ENCODE measurements around the gene PDCD4. TPM values are rescaled to one million over a fixed set of nuclear protein-coding genes. Genes with fewer than 3 reads are reported as not detected.
A peak's percentile ranks its signal among the peaks of the same experiment; 100 is the strongest.

Gene PDCD4
- polyA plus RNA-seq, 1 of the 3 experiments (the other 2 are of a cell fraction), result 23.3 TPM

GRCh38 chr10:110871298-110872084 is at the start of gene PDCD4 (continued):
- TF ChIP-seq FOSL2 (IDR thresholded peaks at IDR 0.05; ENCODE audit: borderline replicate concordance, low read depth), result no peak
- TF ChIP-seq ELF1 (IDR thresholded peaks at IDR 0.05), result no peak
- no peak for TF ChIP-seq MEF2A (IDR thresholded peaks at IDR 0.05; ENCODE audit: borderline replicate concordance, low read depth)
- TF ChIP-seq NFIC (IDR thresholded peaks at IDR 0.05; ENCODE audit: borderline replicate concordance), result no peak
- no peak for TF ChIP-seq USF2 (IDR thresholded peaks at IDR 0.05; ENCODE audit: borderline replicate concordance, low read depth, low read length)
- no peak for TF ChIP-seq SMC3 (IDR thresholded peaks at IDR 0.05; ENCODE audit: low read depth, low read length)
- no peak for TF ChIP-seq GABPA (IDR thresholded peaks at IDR 0.05; ENCODE audit: low read depth)
- no peak for TF ChIP-seq SIN3A (IDR thresholded peaks at IDR 0.05; ENCODE audit: borderline replicate concordance, low read depth, low read length)
- TF ChIP-seq CHD2 (IDR thresholded peaks at IDR 0.05; ENCODE audit: low read length, partially characterized antibody), result peak; percentile 28
- peak; percentile 98 for TF ChIP-seq RFX5 (IDR thresholded peaks at IDR 0.05; ENCODE audit: low read length)
- TF ChIP-seq, protein P1, sequence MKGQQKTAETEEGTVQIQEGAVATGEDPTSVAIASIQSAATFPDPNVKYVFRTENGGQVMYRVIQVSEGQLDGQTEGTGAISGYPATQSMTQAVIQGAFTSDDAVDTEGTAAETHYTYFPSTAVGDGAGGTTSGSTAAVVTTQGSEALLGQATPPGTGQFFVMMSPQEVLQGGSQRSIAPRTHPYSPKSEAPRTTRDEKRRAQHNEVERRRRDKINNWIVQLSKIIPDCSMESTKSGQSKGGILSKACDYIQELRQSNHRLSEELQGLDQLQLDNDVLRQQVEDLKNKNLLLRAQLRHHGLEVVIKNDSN (IDR thresholded peaks at IDR 0.05; ENCODE audit: borderline replicate concordance, low read depth), result peak; percentile 32; the same call in 1 of the 2 replicates

DNA sequence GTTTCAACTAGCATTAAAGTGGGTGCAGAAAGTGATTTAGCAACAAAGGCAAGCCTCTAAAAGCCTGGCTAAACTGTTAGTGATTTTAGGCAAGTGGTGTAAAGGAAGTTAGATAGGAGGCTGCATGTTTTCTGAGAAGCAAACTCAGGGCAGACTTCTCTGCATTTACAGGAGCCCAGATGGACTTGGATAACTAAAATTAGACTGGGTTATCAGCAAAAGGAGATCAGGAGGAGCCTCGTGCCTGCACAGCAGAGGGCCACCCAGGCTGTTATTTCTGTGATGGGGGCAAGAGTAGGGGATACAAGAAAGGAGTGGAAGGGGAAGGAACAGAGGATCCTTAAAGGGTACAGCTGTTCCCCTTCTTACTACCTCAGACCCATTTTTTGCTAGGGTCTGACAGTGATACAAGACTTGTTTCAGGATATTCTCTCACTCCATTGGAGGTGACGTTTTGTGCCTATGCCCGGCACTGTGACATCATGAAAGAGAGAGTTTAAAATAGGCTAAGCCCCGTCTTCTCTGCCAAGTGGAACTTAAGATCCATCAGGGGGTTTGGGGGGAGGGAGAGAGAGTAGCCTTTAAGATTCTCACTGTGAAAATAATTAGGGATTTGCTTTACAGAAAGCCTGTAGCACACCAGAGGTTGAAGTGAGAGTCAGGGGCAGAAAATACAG is 49.6 kb upstream of the PDCD4 start:
- Histone ChIP-seq H3K9ac (no peak overlapping the region), H3K36me3 (replicated peaks in 1 of 2; ENCODE audit: control insufficient read depth in 1 of 2, insufficient read depth in 2 of 2, low read length in 1 of 2) (no peaks in the 10 kb centered on the region), H3K4me1 (ENCODE audit: control insufficient read depth in 1 of 2, insufficient read depth in 2 of 2, low read depth in 1 of 2, low read length in 1 of 2) (peaks cover 0 to 56% of the 10 kb centered on the region in 2 experiments; a peak in 2 of 4 replicates), H2AFZ (ENCODE audit: low read depth) (no peak overlapping the region), H3K27ac (ENCODE audit: low read depth in 2 of 2, low read length in 1 of 2) (peak overlapping the region in 1 of 2 experiments; percentile 98; a peak in 2 of 4 replicates), H4K20me1 (ENCODE audit: insufficient read depth) (no peaks in the 10 kb centered on the region), H3K27me3 (ENCODE audit: insufficient read depth) (no peaks in the 10 kb centered on the region), H3K79me2 (ENCODE audit: insufficient read depth) (no peaks in the 10 kb centered on the region), H3K9me3 (no peaks in the 10 kb centered on the region), H3K4me3 (ENCODE audit: low read depth in 2 of 2, low read length in 1 of 2) (no peak overlapping the region), H3F3A (replicated peaks; ENCODE audit: insufficient read depth) (peaks cover 3% of the 10 kb centered on the region), H3K4me2 (no peak overlapping the region), H3K9me2 (no peaks in the 10 kb centered on the region)
- POLR2A ChIA-PET, result interaction anchor here (1.5 kb wide), 1 partner anchor 17 kb away, joined by 3 read pairs; no protein-coding TSS in a partner anchor
- CTCF ChIA-PET, result interaction anchor here (0.9 to 2.3 kb wide), 3 partner anchors 10 to 18 kb away, joined by 3 to 6 read pairs (median 5); no protein-coding TSS in a partner anchor
- WGBS (ENCODE audit: low lambda C conversion rate), result 64% methylated on average over 4 of the region's 4 CpGs
- TF ChIP-seq JUND (IDR thresholded peaks at IDR 0.05) (no peak), CHD2 (IDR thresholded peaks at IDR 0.05; ENCODE audit: low read length, partially characterized antibody) (no peak), PBX3 (IDR thresholded peaks at IDR 0.05) (no peak), GATA2 (CRISPR knock-in tag; IDR thresholded peaks at IDR 0.05) (no peak)
- TF ChIP-seq, protein P2, sequence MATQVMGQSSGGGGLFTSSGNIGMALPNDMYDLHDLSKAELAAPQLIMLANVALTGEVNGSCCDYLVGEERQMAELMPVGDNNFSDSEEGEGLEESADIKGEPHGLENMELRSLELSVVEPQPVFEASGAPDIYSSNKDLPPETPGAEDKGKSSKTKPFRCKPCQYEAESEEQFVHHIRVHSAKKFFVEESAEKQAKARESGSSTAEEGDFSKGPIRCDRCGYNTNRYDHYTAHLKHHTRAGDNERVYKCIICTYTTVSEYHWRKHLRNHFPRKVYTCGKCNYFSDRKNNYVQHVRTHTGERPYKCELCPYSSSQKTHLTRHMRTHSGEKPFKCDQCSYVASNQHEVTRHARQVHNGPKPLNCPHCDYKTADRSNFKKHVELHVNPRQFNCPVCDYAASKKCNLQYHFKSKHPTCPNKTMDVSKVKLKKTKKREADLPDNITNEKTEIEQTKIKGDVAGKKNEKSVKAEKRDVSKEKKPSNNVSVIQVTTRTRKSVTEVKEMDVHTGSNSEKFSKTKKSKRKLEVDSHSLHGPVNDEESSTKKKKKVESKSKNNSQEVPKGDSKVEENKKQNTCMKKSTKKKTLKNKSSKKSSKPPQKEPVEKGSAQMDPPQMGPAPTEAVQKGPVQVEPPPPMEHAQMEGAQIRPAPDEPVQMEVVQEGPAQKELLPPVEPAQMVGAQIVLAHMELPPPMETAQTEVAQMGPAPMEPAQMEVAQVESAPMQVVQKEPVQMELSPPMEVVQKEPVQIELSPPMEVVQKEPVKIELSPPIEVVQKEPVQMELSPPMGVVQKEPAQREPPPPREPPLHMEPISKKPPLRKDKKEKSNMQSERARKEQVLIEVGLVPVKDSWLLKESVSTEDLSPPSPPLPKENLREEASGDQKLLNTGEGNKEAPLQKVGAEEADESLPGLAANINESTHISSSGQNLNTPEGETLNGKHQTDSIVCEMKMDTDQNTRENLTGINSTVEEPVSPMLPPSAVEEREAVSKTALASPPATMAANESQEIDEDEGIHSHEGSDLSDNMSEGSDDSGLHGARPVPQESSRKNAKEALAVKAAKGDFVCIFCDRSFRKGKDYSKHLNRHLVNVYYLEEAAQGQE (IDR thresholded peaks at IDR 0.05; ENCODE audit: low read depth, low read length), result no peak
- no peak for DNase-seq

Data from SK-N-SH (cell line).